Activated CD4-positive, alpha-beta T cell treated with anti-CD3 and anti-CD28 coated beads for 1 hour (primary cell): Measurements from ENCODE around the gene TERC.
"Not testable (repeated sequence)": the region's sequence is repeated elsewhere in the genome, so short reads cannot be mapped to it uniquely, and the experiment has no call there.

Source experiments
- DNase-seq: peaks from one replicate; pipeline ENCODE4 v3.0.0-alpha.2; 2020

Gene TERC

GRCh38 chr3:169771497-169772304, 6.8 kb upstream of the TERC start:
- peak; percentile 37 for DNase-seq

GRCh38 chr3:169769287-169770181, 4.7 kb upstream of the TERC start, which contains the start of gene ACTRT3:
ACTRT3 (minus strand) TSS chr3:169769561; CDS start chr3:169769520, 41 bp downstream.
- DNase-seq: peak; percentile 38

GRCh38 chr3:169764312-169764881, 463 bp downstream of the TERC start:
- DNase-seq: peak; percentile 55

GRCh38 chr3:169760479-169760878, 4.4 kb downstream of the TERC start:
- no peak for DNase-seq

GRCh38 chr3:169759256-169759655, 5.6 kb downstream of the TERC start:
- DNase-seq: no peak

GRCh38 chr3:169758359-169758994, 6.4 kb downstream of the TERC start:
- no peak for DNase-seq

- DNase-seq: no peak
These were observed 9.4 kb downstream of the TERC start for GRCh38 chr3:169755488-169755887.

- DNase-seq: no peak
These were observed 10.1 kb downstream of the TERC start for GRCh38 chr3:169754711-169755110.

DNA sequence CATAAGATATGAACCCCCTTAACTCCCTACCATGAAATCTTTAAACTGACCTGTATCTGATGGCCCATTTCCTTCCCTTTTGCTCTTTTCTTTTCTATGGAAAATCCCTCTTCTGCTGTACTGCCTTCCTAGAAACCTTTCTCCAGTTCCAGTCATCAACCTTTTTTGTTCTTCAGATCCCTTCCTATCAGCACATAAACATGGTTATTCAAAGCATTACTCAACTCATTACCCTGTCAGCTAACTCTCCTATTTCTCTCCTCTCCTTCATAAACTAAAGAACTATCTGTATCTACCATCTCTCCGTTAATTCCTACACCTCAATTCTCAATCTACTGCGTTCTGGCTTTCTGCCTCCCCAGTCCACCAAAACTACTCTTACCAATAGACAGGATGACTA, 13.0 kb downstream of the TERC start:
- no peak for DNase-seq

GRCh38 chr3:169750665-169751064, 14.2 kb downstream of the TERC start:
- no peak for DNase-seq

DNA sequence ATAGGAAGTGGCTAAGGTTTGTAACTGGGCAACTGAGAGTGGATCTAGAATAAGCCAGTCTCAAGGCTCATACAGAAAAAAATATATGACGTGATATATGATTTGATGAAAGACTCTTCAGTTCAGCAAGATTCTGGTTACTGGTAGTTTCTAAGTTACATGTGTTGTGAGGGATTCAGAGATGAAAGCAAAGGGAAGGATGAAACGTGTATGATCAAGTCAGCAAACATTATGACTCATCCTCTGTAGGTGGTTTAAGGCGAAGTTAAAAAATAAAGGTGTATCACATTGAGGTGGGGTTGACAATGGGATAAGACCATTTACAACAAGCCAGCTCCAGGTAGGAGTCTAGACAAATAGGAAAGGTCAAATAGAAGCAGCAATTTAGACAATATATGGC, 16.2 kb downstream of the TERC start:
- no peak for DNase-seq

GRCh38 chr3:169746924-169747323, 17.9 kb downstream of the TERC start:
- no peak for DNase-seq

DNA sequence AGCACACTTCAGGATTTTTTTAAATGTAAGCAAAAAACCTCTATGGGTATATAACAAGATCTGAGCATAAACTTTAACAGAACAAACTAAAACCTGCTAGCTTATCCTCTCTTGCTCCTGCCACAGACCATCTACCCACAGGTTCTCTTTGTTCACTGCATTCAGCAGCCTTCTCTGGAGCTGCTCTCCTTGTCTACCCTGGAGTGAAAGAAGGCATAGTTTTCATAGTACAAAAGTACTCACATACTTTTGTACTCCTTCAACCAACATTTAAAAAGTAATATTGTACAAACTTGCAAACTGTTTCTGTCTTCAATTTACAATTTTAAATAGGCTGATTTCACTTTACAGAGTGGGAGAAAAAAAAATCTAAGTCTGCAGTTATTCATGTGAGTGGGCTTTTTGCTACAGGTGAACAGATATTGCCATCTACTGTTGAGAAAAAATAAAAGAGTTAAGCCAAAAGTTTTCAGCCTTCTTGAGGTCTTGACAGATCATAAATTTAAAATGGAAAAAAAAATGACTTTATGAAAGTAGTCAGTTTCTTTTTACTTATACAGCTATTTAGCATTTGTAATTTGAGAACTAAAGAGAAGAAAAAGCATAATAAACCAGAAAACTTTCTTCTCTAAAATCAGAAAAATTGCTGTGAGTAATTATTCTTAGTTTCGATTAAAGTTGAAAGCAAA, 20.4 kb downstream of the TERC start:
- no peak for DNase-seq

- DNase-seq: no peak
These were observed 25.8 kb downstream of the TERC start for GRCh38 chr3:169739067-169739466.

GRCh38 chr3:169731857-169732256, 33.0 kb downstream of the TERC start:
- not testable (repeated sequence) for DNase-seq

DNA sequence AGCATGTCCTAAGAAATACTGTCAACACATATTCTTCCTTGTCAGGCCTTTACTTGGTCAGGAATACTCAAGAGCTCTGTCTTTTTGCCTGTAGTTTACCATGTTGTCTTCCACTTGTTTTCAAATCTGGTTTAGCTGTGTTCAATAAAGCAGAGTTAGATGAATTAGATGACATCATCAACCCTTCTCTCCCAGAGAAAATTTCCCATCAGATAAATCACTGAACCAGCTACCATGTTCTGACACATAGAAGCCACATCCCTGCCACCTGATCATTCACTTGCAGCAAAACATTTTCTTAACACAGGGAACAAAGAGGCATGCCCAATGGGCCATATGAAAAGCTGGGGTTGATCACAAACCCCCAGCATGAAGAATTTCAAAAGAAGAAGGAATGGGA, 42.1 kb downstream of the TERC start:
- no peak for DNase-seq

DNA sequence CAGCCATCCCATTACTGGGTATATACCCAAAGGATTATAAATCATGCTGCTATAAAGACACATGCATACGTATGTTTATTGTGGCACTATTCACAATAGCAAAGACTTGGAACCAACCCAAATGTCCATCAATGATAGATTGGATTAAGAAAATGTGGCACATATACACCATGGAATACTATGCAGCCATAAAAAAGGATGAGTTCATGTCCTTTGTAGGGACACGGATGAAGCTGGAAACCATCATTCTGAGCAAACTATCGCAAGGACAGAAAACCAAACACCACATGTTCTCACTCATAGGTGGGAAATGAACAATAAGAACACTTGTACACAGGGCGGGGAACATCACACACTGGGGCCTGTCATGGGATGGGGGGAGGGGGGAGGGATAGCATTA, 46.4 kb downstream of the TERC start:
- not testable (repeated sequence) for DNase-seq
